Panc1 (cell line): ENCODE data around the gene TEX28.
"Not testable (repeated sequence)": the region's sequence is repeated elsewhere in the genome, so short reads cannot be mapped to it uniquely, and the experiment has no call there.

Experiments
- POLR2AphosphoS5 ChIP-seq: IDR thresholded peaks from 2 replicates; pipeline ENCODE4 v1.6.1; 2012; ENCODE audit warnings: mild to moderate bottlenecking, low read depth, low read length, moderate library complexity
- TF ChIP-seq, protein P1 (sequence below): fragments of 450-650 bp; IDR thresholded peaks from 2 replicates; pipeline ENCODE4 v1.5.1; 2017; ENCODE audit warnings: mild to moderate bottlenecking

DNA sequence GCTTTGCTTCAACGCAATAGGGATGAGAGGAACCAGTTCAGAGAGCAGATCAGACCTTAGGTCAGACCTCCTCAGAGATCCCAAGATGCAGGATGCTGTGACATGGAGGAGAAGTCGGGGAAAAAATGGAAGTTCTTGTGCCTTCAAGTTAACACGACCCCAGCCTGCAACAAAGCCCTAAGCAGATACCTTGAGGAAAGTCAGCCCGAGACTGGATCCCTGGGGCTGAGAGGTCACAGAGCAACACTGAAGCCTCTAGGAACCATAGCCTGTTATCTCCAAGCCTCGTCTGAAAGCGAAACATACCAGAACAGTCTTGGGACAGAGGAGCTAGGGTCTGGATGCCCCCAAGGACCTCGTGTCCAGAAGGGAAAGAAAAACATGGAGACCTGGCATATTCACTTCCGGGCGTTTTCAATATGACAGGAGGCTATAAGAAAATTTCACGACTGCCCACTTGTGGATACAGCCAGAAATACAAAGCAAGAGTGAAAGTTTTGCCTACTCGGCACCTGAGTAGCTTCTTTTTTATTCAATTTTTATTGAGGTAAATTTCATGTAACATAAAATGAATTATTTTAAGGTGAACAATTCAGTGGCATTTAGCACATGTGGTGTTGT is 55.9 kb downstream of the TEX28 start:
- TF ChIP-seq, protein P1, sequence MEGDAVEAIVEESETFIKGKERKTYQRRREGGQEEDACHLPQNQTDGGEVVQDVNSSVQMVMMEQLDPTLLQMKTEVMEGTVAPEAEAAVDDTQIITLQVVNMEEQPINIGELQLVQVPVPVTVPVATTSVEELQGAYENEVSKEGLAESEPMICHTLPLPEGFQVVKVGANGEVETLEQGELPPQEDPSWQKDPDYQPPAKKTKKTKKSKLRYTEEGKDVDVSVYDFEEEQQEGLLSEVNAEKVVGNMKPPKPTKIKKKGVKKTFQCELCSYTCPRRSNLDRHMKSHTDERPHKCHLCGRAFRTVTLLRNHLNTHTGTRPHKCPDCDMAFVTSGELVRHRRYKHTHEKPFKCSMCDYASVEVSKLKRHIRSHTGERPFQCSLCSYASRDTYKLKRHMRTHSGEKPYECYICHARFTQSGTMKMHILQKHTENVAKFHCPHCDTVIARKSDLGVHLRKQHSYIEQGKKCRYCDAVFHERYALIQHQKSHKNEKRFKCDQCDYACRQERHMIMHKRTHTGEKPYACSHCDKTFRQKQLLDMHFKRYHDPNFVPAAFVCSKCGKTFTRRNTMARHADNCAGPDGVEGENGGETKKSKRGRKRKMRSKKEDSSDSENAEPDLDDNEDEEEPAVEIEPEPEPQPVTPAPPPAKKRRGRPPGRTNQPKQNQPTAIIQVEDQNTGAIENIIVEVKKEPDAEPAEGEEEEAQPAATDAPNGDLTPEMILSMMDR: not testable (repeated sequence)
- TF ChIP-seq POLR2AphosphoS5: not testable (repeated sequence)
